H7 (cell line): ENCODE measurements around the gene FAM181B. TPM values are rescaled to one million over a fixed set of nuclear protein-coding genes. Genes with fewer than 3 reads are reported as not detected.

Source experiments
- DNase-seq: peaks from one replicate; pipeline ENCODE4 v3.0.0; 2012
- H3K27me3 ChIP-seq: 2 replicates; pipeline ENCODE4 v1.6.0; 2011; ENCODE audit warnings: mild to moderate bottlenecking, low read length; ENCODE audit not compliant: control insufficient read depth, insufficient read depth
- H3K36me3 ChIP-seq: replicated peaks from 2 replicates; pipeline ENCODE4 v1.5.1; 2011; ENCODE audit warnings: low read length; ENCODE audit not compliant: control insufficient read depth, insufficient read depth
- H3K4me3 ChIP-seq: 2 replicates; pipeline ENCODE4 v1.5.1; 2011; ENCODE audit warnings: low read depth, mild to moderate bottlenecking, control low read depth, low read length, moderate library complexity; ENCODE audit not compliant: insufficient read depth
- total RNA-seq: library from RNA; depleted of rRNA; stranded (reverse); fragments of >200 nt; shearing (Covaris generic); gene quantifications from 2 replicates; pipeline ENCODE4 v1.2.3, GENCODE V29; 2014

FAM181B gene
- total RNA-seq, 1 experiment from 2014 or later: 1.4 TPM

DNA sequence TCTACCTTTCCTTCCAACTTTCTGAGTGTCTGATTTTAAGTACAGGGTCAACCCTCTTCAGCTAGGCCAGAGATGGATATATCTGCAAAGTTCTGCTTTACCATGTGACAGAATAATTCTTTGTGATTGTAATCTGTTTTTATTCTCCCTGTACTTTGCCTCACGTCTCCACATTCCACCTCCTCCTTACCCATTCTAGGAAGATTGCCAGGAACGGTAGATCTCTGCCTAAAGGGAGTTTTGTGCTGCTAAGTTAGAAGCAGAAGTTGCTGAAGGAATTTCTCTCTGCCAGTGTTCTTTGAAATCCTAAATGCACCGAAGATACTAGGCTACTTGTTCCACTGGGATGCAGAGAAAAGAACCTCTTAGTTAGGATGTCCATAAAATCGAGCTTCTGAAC, 20.7 kb upstream of the FAM181B start:
- no peak overlapping the region for H3K4me3 ChIP-seq
- no peak for DNase-seq
- no peaks in the 10 kb centered on the region; the same call in 1 of the 2 replicates for H3K27me3 ChIP-seq
- H3K36me3 ChIP-seq: no peaks in the 10 kb centered on the region

DNA sequence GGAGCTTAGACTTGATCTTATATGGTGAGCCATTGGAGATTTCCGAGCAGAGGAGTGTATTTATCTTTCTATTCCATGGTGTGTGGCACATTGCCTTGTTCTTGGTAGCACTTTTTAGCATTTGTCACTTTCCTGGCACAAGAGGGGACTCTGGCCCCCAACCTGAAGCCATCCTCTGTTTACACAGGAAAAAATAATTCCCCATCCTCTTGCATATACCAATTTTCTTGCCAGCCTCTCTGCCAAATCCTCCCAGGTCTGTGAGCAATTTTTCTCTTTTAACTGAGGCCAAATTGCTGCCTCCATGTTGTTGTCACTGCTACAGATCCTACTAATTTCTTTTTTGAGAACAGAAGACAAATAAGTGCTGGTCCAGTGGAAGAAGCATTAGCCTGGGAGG, 20.3 kb upstream of the FAM181B start:
- Histone ChIP-seq H3K27me3 (no peaks in the 10 kb centered on the region; the same call in 1 of the 2 replicates), H3K36me3 (no peaks in the 10 kb centered on the region), H3K4me3 (no peak overlapping the region)
- DNase-seq: no peak

DNA sequence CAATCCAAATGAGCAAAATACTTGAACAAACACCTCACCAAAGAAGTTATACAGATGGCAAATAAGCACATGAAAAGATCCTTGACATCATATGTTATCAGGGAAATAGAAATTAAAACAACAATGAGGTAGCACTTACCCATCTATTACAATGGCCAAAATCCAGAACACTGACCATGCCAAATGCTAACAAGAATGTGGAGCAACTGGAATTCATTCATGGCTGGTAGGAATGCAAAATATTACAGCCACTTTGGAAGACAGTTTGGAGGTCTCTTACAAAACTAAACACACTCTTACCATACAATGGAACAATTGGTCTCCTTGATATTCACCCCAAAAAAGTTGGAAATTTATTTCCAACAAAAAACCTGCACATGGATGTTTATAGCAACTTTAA, 19.1 kb upstream of the FAM181B start:
- no peak for DNase-seq
- H3K36me3 ChIP-seq: no peaks in the 10 kb centered on the region
- H3K27me3 ChIP-seq: no peaks in the 10 kb centered on the region; the same call in 1 of the 2 replicates
- H3K4me3 ChIP-seq: no peak overlapping the region

DNA sequence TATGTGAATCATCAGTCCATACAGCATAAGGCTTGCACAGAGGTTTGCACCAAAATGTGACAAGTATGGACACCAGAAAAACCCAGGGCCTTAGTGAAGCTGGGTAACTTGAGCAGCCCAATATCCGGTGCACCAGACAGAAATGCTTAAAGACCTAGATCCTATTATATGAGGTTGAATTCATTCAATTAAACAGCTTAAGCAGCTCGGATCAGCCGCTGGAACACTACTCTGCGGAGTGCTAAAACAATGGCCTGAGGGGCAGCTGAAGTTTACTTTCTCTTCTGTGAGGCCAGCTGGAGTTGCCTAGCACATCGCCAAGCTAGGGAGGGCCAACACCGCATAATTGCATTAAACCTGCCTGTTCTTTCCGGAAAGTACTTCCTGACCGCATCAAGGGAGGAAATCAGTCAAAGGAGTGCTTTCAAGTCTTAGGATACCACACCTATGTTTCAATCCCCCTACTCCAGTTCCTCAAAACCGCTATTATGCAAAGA, 17.0 kb upstream of the FAM181B start:
- H3K4me3 ChIP-seq: no peak overlapping the region
- H3K36me3 ChIP-seq: no peaks in the 10 kb centered on the region
- H3K27me3 ChIP-seq: no peaks in the 10 kb centered on the region; the same call in 1 of the 2 replicates
- DNase-seq: no peak

DNA sequence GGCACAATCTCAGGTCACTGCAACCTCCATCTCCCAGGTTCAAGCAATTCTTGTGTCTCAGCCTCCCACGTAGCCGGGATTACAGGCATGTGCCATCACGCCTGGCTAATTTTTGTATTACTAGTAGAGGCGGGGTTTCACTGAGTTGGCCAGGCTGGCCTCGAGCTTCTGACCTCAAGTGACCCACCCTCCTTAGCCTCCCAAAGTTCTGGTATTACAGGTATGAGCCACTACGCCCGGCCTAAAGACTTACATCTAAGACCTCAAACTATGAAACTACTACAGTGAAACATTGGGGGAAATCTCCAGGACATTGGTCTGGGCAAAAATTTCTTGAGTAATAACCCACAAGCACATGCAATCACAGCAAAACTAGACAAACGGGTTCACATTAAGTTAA, 13.8 kb upstream of the FAM181B start:
- no peaks in the 10 kb centered on the region; the same call in 1 of the 2 replicates for H3K27me3 ChIP-seq
- no peak for DNase-seq
- no peaks in the 10 kb centered on the region for H3K36me3 ChIP-seq
- no peak overlapping the region for H3K4me3 ChIP-seq

DNA sequence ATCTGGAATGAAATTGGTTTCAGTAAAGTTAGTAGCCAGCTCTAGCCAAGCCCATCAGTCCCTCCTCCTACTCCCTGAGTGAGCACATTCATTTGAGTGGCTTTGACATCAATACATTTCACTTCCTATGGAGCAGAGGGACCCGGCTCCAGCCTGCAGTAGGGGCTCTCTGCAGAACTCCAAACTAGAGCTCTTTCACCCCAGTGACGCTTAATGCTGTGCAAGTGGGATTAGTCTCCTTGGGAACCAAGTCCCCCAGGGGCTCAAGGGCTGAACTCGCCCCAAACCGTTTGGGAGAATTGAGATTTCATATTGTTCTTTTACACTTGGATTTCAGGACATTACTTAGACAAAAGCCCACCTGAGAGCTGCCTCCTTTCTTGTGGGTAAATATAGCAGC, 4.4 kb upstream of the FAM181B start:
- Histone ChIP-seq H3K27me3 (peaks cover 10% of the 10 kb centered on the region), H3K36me3 (no peaks in the 10 kb centered on the region), H3K4me3 (no peak overlapping the region)
- DNase-seq: peak; percentile 25

DNA sequence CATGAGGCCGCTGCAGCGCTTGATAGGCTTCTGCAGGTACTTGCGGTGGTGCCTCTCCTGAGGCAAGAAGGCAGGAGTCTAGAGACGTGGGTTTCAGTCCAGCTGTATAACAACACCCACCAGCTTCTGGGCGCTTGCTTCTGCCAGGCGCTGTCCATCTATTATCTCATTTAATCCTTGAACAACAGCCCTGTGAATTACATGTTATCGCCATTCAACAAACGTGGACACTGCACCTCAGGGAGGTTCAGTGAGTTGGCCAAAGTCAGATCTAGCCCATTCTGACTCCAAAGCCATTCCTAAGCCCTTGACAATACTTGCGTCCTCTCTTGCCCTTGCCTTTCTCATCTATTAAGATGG, 436 bp upstream of the FAM181B start:
- peaks cover 39% of the 10 kb centered on the region for H3K27me3 ChIP-seq

DNA sequence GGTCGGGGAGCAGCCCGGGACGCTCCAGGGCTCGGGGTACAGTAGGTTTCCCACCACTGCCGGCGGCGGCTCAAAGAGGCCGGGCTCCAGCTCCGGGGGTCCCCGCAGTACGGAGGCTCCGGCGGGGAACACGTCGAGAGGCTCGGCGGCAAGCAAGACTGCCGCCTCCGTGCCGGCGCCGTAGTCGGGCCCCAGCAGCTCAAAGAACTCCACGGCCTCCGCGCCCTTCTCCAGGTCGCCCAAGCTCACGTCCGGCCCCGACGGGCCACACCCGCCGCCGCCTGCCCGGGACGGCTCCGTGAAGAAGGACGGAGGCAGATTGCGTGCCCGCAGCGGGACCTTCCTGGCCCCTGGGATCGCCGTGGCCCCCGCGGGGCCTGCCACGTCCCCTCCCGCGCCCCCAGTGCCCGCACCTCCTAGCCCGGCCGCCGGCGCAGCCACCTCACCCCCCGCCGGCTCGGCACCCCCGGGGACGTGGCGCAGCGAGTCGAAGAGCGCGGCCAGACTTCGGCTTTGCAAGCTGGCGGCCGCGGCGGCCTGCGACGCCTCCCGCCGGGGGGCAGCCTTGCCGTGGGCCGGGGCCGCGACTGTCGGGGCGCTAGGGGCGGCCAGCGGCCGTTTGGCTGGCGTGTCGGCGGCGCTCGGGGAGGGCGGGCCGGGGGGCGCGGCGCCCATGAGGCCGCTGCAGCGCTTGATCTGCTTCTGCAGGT, 775 bp downstream of the FAM181B start:
- Histone ChIP-seq H3K36me3 (no peaks in the 10 kb centered on the region), H3K4me3 (peak overlapping the region; percentile 77), H3K27me3 (peaks cover 39% of the 10 kb centered on the region)
- DNase-seq: peak; percentile 76

More for the DNA sequence above, 436 bp upstream of the FAM181B start:
- no peak for DNase-seq
- no peaks in the 10 kb centered on the region for H3K36me3 ChIP-seq
- peak overlapping the region; percentile 77 for H3K4me3 ChIP-seq

DNA sequence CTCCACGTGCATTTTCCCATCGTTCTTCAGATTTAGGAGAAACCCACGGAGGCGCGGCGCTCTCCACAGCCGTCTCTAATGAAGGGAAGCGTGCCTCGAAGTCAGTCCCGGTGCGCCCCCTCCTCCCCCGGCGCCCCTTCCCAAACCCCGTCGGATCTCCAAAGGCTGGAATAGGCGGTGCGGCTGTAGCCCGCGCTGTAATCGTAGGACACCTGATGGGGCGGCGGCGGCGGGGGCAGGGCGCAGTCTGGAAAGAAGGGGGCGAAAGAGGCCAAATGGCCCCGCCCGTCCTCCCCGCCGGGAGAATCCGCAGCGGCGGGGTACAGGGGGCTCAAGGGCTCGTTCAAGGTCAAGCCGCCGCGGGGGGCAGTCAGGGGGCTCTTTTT, 1.3 kb downstream of the FAM181B start:
- Histone ChIP-seq H3K36me3 (no peaks in the 10 kb centered on the region), H3K27me3 (peaks cover 39% of the 10 kb centered on the region), H3K4me3 (peak overlapping the region; percentile 77)
- DNase-seq: peak; percentile 70

DNA sequence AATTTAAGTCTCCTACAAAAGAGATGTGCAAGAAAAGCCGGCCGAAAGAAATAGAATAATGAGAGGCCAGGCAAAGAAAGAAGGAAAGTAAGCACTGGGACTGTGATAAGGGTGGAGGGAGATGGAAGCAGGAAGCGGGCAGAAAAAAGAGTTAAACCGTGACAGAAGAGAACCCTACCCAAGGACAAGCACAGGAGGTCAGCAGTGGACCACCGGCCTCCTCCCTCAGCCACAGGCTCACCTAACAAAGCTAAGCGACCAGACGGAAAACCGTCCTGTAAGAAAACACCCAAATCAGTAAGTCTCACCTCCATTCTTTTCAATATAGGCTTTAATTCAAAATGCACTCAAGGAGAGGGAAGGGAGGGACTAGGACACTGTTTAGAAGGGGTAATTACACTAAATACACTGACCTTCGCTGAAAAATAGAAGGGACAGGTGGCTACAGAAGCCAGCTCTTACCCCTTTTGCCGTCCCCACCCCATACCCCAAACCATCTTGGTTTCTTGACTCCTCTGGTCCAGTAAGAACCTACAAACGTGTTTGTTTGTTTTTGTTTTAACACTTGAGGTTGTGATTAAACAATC, 1.9 kb downstream of the FAM181B start:
- H3K4me3 ChIP-seq: peak overlapping the region; percentile 77; the same call in 1 of the 2 replicates
- no peaks in the 10 kb centered on the region for H3K36me3 ChIP-seq
- H3K27me3 ChIP-seq: peaks cover 39% of the 10 kb centered on the region
- DNase-seq: peak; percentile 46

DNA sequence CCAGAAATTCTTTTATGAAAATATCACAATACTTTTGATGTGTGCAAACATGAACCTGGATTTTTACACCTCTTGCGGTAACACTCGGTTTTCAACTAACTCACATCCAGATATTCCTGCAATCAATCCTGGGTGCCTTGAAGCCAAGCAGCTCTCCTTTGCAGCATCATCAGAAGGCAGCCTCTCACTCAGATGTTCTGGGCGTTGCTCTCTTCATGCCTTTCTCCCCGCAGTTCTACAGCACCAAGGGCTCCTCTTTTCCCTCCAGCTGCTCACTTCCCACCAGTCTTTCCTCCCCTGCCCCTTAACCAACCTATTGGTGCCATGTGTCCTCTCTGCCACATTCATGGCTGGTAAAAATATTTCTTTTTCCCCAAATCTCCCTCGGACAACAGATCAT, 2.9 kb downstream of the FAM181B start:
- Histone ChIP-seq H3K36me3 (no peaks in the 10 kb centered on the region), H3K4me3 (no peak overlapping the region), H3K27me3 (peaks cover 39% of the 10 kb centered on the region)
- no peak for DNase-seq

DNA sequence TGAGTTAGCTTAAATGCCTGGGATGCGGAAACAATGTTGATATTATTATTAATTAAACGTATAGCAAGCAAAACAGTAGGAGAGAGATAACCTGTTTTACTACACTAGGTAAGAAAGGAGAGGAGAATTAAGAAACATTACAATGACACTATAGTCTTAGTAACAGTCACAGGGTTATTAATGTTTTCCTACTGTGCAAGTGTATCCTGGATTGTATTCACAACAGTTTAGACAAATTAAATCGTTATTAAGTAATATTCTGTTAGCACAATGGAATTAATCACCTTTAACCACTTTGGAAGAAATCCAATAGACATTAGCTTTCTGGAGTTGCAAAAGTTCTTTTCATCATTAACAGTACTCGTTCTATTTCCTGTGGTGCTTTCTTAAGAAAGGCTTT, 3.4 kb downstream of the FAM181B start:
- no peaks in the 10 kb centered on the region for H3K36me3 ChIP-seq
- DNase-seq: no peak
- no peak overlapping the region for H3K4me3 ChIP-seq
- H3K27me3 ChIP-seq: peaks cover 39% of the 10 kb centered on the region

DNA sequence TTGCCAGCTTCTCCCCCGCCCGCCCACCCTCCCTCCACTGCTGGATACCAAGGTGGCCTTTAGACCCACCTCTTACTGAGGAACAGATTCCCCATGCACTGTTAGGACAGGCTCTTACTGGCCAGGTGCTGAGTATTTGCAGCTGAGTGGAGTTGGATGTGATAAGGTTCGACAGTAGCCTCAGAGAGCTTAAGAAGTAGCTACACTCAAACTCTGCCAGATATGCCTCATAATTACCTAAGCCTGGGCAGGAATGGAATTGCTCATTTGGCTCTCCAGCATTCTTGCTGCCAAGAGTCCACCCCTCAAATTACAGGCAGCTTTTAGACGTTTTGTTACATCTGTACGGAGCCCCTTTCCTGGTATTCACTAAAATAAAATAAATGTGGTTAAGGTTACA, 9.6 kb downstream of the FAM181B start:
- Histone ChIP-seq H3K27me3 (no peaks in the 10 kb centered on the region), H3K36me3 (no peaks in the 10 kb centered on the region), H3K4me3 (no peak overlapping the region)
- DNase-seq: no peak

DNA sequence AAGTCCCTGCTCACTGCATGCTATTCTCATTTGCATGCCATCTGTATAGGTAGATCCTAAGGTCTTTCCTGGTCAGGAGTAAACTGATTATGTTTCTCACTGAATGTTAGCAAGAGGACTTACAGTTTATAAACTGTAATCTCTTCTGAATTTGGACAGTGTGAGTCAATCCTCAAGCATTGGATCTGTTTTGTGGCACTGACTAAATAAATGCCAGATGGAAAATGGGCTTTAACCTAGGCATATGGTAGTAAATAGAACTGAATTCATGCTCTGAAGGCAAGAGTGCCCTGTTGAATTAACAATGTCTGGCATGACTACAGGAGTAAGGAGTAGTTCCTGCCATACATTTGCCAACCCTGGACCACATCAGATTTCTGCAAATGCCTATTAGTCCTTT, 11.4 kb downstream of the FAM181B start:
- no peak for DNase-seq
- no peaks in the 10 kb centered on the region for H3K36me3 ChIP-seq
- no peaks in the 10 kb centered on the region for H3K27me3 ChIP-seq
- no peak overlapping the region for H3K4me3 ChIP-seq

DNA sequence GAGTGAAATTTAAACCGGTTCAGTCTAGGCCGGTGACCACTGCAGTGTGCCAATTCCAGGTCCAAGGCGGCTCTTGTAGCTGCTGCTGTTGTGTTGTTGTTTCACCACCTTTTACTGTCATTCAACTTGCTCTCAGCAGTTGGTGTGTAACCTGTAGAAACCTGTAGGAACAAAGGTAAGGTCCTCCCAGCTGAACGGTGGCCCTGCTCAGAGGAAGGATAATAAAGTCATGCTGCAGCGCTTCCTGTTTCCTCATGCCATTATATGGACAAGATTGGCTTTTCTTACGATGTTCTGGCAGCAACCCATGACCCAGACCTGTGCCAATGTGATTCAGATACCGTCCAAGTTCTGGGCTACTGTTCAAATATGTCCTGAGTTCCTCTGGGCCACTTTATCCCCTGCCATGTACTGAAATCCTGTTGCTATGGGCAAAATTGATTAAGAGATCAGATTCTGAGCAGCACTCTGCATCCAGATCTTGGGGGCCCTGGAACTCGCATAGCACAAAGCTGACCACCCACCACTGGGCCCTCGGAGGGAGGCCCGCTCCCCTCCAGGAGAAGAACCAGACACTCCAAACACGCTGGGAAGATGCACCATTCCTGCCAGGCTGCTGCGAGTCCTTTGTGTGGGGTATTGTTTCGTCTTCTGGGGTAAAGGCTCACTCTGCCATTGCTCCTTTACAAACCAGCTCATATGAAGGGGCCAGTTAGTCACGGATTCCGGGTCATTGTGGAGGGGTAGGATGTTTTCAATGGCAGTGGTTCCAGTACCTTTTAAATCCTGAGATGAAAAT, 13.2 kb downstream of the FAM181B start:
- Histone ChIP-seq H3K4me3 (no peak overlapping the region), H3K27me3 (no peaks in the 10 kb centered on the region), H3K36me3 (no peaks in the 10 kb centered on the region)
- DNase-seq: no peak
